Central memory CD4-positive, alpha-beta T cell (primary cell): ENCODE results near the gene ADRM1.

Source experiments
- DNase-seq: peaks from one replicate; pipeline ENCODE4 v3.0.0; 2022

Gene ADRM1

DNA sequence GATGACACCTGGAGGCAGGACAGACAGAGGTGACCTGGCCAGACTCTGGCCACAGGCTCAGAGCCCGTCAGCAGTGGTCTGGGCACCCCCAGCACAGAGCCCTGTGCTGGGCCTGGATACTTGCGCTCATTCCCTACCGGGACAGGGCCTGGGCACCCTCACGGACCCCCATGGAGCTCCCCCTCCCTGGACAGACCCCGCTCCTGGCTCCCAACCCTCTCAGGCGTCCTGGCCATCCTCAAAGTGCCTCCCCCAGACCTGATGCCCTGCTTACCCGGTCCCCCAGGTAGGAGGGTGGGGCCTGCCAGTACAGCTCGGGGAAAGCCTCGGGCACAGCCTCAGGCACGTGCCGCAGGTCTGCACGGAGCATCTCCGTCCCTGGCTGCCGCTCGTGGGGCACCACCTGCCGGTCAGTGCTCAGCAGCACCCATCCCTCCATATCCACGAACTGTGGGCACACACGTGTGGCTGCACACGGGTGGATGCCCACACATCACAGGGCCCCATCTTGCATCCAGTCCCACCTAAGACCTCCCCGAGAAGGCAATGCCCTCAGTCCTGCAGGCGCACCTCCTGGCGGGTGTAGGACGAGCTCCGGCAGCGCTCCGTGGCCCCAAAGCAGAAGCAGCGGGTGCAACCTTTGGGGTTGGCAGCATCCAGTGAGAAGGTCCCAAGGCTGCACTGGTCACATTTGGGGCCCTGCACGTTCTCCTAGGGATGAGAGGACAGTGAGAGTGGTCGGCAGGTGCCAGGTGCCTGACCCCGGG is 24.3 kb downstream of the ADRM1 start:
- DNase-seq, result no peak

DNA sequence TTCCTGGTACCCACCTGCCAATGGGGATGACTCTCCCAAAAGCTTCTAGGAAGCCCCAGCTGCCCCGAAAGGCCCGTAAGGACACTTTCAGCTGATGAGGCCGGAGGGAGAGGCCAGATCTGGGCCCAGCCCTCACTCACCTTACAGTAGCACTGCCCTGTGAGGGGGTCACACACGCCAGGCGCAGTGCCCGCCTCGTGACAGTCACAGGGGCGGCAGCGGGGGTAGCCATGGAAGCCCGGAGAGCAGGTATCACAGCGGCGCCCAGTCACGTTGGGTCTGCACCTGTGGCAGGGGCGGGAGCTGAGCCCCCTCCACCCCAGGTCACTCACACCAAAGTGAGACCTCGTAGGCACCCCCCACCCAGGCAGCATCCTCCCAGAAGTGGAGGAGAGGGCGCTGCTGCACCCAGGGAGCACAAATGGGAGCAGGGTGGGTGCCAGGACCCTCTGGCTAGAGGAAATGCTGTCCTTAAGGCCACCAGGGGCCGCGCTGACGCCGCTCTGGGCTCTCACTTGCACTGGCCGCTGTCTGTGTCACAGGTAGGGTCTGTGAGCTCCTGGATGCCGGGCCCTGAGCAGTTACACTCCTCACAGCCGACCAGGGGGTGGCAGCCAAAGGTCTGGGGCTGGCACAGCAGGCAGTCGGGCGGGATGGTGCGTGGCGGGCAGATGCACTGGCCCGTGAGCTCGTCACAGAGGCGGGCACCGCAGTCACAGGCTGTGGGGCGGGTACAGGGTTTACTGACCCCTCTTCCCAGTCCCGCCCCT is 25.1 kb downstream of the ADRM1 start:
- DNase-seq, result no peak

DNA sequence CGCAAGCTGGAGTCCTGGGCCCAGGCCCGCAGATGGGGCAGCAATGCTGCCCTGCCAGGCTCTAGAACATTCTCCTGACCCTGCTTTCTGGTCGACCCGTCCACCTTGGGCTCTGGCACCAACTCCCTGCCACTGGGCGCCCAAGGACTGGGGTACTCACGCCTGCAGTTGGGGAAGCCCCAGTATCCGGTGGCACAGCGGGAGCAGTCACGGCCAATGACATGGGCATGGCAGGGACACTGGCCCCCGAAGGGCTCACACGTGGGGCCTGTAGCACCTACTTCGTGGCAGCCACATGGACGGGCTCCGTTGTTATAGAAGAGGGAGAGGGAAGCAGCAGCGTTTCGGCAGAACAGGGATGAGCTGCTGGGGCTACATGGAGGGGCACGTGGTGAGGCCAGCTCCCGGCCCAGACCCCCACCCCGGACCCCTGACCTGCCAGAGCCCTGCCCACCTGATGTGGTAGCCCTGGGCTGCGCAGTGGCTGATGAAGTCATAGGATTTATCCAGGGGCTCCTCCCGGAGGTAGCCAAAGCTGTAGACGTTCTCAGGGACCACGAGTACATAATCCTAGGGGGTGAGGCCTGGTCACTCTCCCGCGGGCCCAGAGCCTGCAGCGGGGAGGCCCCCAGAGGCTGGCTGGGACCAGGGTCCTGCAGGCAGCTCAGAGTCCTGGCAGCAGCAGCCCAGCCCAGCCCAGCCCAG is 26.0 kb downstream of the ADRM1 start:
- DNase-seq, result no peak

DNA sequence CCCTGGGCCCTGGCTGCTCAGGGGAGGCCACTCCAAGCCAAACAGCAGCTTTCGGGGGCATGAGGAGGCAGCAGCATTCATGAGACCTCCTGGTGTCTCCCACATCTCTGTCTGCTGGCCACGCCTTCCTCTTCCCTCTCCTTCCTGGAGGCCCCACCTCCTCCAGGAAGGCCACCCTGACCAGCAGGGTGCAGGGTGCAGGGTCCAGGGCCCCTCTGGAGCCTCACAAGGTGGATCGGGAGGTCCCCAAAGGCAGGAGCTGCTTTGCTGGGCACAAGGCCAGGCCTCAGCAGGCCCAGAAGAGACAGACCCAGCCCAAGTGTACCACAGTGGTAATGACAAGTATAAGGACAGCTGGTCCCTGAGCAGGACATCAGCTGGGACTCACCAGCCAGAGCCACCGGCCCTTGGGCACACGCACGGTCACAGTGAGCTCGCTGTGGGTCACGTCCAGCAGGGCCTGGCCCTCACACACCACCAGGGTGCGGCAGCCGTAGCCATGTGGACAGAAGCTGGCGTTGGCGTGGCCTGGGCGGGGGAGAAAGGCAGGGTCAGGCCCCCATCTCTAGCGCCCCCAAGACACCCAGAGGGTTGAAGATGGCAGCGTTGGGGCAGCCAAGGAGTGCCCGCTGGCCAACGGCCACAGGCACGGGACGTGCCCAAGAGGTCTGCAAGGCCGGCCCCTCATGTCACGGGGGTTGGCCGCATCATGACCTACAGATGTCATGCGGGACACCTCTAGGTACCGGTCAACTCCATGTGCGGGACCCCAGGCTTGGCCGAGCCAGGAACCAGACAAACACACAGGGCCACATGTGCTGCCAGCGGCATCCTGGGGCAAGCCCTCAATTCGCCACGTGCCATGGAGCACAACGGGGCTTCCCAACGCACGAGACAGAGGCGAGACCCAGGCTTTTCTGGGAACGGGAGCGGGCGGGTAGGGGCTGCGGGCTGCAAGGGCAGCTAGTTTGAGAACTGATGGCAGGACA is 26.9 kb downstream of the ADRM1 start:
- DNase-seq, result no peak

DNA sequence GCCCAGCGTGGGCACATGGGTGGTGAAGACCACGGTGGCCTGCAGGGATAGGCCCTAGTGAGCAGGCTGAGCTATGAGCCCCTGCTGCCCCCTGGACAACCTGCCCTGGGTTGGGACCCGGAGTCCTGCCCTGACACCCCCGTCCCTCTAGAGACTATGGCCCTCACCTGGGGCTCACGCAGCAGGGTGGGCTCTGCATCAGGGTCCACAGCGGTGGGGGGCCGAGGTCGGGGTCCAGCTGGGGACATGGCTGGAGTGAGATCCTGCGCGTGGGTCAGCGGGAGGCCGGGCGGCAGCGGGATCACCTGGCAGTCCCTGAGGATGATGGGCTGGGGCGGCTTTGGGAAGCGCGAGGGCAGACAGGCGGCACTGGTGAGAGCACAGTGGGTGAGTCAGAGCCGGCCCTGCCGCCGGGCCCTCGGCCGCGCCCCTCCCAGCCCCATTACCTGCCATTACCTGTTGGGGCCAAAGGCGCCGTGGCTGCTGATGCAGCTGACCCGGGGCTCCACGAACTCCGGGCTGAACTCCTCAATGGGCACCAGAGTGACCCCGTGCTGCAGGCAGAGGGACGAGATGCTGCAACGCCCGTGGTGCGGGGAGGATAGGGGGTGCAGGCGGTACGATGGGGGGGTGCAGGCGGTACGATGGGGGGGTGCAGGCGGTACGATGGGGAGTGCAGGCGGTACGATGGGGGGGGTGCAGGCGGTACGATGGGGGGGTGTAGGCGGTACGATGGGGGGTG is 27.9 kb downstream of the ADRM1 start:
- DNase-seq, result no peak

DNA sequence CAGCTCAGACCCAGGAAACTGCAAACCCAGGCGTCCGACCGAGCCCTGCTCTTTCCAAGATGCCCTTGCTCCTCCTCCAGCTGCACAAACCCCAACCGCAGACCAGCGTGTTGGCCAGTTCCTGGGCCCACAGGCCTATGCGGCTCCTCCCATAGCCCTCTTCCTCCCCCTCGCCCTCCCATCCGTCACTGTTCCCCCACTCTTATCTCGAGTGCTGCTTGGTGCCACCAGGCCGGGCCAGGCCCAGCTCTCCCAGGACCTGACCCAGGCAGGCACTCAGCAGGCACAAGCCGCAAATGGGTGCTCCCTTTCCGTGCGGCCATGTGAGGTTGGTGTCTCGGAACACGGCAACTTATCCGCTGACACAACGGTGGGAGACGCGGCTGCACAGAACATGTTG is 28.6 kb downstream of the ADRM1 start:
- DNase-seq, result no peak

DNA sequence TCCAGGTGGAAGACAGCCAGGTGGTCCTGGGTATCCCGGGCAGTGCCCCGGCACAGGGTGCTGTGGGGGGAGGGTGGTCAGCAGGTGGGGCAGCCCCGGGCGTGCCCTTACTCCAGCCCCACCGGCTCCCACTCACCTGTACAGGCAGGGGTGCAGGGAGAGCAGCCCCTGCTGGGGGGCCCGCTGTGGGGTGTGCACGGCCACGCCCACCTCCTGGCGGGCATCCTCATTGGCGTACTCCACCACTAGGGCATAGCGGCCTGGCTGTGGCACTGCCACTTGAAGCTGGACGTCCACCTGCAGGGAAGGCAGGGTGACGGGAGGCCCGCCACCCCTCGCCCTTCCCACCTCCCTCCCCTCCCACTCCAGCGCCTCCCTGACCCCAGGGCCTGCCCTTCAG is 29.6 kb downstream of the ADRM1 start:
- DNase-seq, result no peak

DNA sequence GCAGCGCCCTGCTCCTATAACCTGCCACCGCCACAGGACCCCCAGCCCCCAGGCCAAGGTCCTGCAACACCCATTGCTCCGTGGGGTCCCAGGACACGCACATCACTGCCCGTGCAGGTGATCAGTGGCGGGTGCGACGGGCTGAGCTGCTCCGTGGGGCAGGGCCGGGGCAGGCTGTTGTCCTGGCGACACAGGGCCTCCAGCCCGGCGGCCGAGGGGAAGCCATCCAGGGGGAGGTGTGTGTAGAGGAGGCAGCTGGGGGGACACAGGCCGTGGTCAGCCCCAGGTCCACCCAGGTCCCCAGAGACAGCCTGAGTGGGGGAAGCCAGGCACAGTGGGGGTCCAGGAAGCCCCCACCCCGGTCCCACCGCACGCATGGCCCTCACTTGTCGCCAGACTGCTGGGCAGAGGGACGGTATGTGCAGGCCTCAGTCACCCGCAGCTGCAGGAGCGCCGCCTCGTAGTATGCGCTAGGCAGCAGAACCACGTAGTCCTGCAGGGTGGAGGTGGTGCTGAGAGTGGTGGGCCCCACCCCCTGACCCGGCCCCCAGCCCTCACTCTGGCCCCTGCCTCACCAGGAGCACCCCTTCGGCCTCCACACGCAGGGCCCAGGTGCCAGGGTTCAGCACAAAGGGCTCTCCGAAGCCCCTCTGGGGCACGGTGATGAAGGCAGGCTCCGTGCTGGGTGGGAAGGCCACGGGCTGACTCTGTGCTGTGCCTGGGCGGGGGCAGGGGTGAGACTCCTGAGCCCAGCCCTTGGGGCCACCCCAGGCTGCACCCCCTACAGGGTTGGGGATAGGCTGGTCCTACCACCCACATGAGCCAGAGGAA is 30.4 kb downstream of the ADRM1 start:
- no peak for DNase-seq

DNA sequence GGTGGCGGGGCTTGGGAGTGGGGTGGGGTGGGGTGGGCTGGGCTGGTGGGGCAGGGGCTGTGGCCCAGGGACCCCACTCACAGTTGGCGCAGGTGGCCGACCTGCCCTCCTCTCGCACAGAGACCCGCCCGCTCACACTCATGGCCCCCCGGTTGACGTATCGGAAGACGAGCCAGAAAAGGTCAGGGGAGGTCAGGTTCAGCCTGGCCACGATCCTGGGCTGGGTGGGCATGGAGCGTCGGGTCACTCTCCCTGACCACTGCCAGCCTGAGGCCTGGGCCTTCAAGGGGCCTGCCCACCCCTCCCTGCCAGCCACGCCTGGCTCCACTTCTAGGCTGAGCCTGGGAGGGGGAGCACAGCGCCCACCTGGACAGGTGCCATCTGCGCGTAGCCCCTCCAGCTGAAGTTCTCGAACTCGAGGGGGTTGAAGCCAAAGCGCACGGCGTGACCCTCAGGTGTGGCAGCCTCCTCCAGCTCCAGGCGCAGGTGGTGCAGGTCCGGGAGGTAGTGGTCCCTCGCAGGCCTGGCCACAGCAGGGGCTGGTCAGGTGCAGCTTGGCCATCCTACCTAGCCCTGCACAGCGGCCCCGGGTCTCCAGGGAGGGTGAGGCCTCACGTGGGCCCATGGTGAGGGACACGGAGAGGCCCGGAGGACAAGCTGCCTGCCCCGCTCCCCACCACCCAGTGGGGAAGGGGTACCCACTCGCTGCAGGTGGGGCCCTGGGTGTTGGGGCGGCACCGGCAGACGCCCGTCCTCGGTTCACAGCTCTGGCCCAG is 31.2 kb downstream of the ADRM1 start:
- DNase-seq, result no peak

DNA sequence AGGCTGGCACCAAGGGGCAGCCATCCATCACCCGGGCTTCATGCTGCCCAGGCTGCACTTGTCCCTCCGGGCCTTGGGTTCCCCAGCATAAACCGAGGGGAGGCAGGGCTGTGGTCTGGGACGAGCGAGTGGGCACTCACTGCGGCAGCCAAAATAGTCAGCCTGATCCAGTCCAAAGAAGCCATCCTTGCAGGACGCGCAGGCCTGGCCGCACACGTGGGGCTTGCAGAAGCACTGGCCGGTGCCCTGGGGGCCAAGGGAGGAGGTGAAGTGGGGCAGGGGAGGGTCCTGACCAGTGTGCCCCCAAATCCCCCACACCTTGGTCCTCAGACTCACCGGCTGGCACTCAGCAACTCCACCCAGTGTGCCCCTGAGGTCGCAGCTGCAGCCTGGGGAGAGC is 32.1 kb downstream of the ADRM1 start:
- DNase-seq, result no peak

DNA sequence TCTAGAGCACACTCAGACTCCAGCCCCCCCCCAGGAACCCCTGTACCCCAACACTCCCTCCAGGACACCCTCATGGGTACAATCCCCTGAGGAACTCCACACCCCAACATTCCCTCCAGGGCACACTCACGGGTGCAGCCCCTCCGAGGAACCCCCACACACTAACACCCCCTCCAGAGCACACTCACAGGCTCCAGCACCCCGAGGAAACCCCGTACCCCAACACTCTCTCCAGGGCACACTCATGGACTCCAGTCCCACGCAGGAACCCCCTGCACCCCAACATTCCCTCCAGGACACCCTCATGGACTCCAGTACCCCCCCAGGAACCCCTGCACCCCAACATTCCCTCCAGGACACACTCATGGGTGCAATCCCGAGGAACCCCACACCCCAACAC is 32.7 kb downstream of the ADRM1 start:
- no peak for DNase-seq

DNA sequence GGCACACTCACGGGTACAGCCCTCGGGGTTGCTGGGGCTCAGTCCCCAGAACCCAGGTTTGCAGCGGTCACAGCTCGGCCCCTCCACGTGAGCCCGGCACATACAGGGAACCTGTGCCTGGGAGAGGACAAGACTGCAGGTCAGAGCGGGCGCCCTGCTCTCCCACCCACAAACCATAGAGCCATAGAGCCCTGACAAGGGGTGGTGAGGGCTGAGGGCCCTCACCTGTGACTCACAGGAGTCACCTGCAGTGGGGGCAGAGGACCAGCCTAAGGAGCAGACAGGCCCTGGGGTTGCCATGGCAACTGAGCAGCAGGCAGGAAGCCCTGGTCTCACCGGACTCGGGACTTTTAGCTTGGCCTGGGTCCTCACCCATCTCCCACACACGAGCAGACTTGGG is 33.5 kb downstream of the ADRM1 start:
- no peak for DNase-seq

DNA sequence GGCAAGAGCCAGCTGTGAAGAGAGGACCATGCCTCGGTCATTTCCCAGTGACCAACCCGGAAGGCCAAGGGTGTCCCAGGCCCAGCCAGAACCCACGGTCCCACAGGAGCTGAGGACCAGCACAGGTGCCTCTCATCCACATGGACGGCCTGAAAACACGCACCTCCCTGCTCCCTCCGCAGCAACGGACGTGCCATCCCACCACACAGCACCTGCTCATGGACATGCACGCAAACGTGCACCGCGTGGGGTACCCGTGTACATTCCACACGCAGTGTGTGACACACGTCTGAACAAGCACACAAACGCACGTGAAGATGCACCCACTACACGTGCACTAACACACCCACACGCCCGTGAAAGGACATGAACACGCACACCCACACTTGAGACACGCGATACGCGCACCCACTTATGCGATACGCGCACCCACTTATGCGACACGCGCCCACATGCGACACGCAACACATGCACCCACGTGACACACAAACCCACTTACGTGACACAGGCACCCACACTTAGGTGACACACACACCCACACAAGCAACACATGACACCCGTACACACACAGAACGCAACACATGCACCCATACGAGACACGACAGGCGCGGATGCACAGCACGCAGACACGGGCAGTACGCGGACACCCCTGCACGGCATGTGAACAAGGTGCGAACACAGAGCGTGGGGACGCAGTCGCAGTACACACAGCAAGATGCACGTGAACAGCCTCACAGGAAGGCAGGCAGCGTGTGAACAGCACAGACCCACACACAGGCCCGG is 34.2 kb downstream of the ADRM1 start:
- DNase-seq, result no peak

DNA sequence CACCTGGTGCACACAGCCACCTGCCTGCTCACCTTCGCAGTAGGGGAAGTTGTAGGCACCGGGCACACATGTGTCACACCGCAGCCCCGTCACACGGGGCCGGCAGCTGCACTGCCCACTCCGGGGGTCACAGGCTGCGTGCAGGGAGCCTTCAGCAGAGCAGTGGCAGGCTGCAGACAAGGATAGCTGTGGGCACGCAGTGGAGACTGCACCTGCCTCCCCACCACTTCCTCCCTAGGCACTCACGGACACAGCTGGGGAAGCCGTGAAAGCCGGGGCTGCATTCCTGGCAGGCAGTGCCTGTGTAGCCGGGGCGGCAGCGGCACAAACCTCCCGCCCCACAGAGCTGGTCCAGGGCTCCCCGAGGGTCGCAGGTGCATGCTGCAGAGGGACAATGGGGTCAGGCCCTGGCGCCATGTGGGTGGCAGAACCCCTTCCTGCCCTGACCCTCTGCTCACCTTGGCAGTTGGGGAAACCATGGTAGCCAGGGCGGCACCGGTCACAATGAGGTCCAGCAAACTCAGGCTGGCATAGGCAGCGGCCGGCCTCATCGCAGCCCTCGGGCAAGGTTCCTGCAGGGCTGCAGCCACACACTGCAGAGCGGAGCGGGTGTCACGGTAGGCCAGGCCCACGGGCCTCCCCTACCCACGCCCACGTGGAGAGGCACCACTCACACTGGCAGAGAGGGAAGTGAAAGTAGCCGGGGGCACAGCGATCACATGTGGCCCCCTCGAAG is 34.9 kb downstream of the ADRM1 start:
- no peak for DNase-seq

DNA sequence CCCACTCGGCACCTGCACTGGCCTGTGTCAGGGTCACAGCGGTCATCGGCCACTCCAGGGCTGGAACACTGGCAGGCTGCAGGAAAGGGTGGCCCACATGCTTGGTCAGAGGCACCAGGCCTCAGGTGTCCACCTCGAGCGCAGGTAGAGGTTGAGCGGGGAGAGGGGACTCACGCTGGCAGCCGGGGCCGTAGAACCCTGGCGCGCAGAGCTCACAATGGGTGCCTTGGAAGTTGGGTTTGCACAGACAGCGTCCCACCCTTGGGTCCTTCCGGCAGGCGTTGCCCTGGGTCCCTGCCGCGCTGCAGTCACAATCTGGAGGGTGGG is 35.5 kb downstream of the ADRM1 start:
- DNase-seq, result no peak

DNA sequence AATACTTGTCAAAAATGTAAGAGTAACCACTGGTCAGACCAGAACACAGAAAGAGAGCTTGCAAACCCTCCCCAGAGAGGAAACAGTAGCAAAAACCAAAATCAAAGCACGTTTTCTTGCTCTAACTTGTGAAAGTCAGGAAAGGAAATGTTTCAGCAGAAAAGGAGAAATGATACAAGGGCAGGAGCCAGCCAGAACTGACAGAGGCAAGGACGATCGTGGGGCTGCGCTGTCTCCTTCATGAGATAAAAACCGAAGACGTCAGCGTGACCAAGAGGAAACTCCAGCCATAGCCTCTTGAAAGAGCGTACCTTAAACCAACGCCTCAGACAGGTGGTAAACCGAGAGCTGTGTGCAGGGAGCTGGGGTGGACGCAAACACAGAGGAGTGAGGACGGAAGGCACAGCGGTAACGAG is 36.9 kb downstream of the ADRM1 start:
- no peak for DNase-seq

DNA sequence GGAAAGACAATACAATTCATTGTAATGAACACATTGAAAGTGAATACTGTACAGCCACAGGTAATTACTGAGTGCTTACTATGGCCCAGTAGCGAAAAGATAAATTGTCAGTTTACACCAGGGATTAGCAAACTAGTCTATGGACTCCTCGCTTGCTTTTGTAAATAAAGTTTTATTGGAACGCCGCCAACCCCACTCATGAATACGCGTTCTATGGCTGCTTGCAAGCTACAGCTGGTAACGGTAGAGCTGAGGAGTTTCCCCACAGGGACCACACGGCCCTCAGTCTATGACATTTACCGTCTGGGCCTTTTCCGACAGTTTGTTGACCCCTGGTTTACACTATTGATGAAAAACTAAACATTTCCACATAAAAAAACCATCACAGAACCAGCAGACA is 40.1 kb downstream of the ADRM1 start:
- no peak for DNase-seq

DNA sequence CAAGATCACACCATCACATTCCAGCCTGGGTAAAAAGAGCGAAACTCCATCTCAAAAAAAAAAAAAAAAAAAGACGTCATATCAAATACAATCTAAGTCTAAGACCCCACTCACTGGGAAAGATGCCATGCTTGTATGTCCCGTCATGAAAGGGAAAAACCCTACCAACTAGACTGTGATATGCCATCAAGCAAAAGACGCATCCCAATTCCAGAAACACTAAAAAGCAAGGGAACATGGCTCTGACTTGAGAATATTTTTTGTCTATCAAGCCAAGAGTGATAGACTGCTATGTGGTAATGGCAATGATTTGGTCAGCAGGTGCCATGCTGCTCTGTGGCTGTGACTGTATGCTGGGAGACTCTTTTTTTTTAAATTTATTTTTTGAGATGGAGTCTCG is 41.3 kb downstream of the ADRM1 start:
- DNase-seq, result no peak

DNA sequence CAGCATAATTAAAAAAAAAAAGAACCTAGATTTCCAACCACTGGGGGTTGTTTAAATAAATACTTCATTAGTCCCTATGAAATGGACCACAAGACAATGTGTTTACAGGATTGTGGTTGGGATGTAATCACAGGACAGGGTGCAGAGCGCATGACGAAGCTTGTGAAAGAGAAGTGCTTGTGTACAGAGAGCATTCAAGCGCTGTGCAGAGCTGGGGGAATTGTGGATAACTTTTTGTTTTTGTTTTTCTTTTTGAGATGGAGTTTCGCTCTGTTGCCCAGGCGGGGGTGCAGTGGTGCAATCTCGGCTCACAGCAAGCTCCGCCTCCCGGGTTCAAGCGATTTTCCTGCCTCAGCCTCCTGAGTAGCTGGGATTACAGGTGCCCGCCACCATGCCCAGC is 42.0 kb downstream of the ADRM1 start:
- DNase-seq, result no peak
